Neural cell (in vitro differentiated cells): Measurements from ENCODE around the gene ADAMTS6.

Source experiments
- CTCF ChIP-seq: fragments of 450-650 bp; IDR thresholded peaks from 2 replicates; pipeline ENCODE4 v1.5.1; 2014; ENCODE audit warnings: antibody characterized with exemption, mild to moderate bottlenecking, moderate library complexity; ENCODE audit not compliant: poor library complexity, severe bottlenecking
- EP300 ChIP-seq: fragments of 450-650 bp; conservative IDR thresholded peaks from 2 replicates; pipeline ENCODE4 v1.6.1; 2014; ENCODE audit warnings: antibody characterized with exemption, mild to moderate bottlenecking, moderate library complexity; ENCODE audit not compliant: poor library complexity, severe bottlenecking
- EZH2 ChIP-seq: fragments of 200-600, 300-800 bp; shearing (Covaris generic), sonication (generic); IDR thresholded peaks from 2 replicates; pipeline ENCODE4 v1.6.1; 2014; ENCODE audit warnings: antibody characterized with exemption, low read length, borderline replicate concordance, mild to moderate bottlenecking; ENCODE audit not compliant: insufficient read depth, poor library complexity, severe bottlenecking
- POLR2AphosphoS5 ChIP-seq: IDR thresholded peaks from 2 replicates; pipeline ENCODE4 v1.6.1; 2012
- RAD21 ChIP-seq: fragments of 450-650 bp; conservative IDR thresholded peaks from 2 replicates; pipeline ENCODE4 v1.6.1; 2014; ENCODE audit warnings: antibody characterized with exemption, mild to moderate bottlenecking, moderate library complexity
- TAF1 ChIP-seq: IDR thresholded peaks from 2 replicates; pipeline ENCODE4 v1.6.1; 2012; ENCODE audit warnings: low read depth

- TF ChIP-seq CTCF, result no peak
- TF ChIP-seq POLR2AphosphoS5, result no peak
- TF ChIP-seq EZH2, result no peak
- TF ChIP-seq TAF1, result no peak
- no peak for TF ChIP-seq RAD21
- TF ChIP-seq EP300, result no peak
These were observed 217.3 kb downstream of the ADAMTS6 start for GRCh38 chr5:65264420-65264819.
